ENCODE data around the gene CD276.
A peak's percentile ranks its signal among the peaks of the same experiment; 100 is the strongest.
"Not testable (repeated sequence)": the region's sequence is repeated elsewhere in the genome, so short reads cannot be mapped to it uniquely, and the experiment has no call there.

CD276 gene

DNA sequence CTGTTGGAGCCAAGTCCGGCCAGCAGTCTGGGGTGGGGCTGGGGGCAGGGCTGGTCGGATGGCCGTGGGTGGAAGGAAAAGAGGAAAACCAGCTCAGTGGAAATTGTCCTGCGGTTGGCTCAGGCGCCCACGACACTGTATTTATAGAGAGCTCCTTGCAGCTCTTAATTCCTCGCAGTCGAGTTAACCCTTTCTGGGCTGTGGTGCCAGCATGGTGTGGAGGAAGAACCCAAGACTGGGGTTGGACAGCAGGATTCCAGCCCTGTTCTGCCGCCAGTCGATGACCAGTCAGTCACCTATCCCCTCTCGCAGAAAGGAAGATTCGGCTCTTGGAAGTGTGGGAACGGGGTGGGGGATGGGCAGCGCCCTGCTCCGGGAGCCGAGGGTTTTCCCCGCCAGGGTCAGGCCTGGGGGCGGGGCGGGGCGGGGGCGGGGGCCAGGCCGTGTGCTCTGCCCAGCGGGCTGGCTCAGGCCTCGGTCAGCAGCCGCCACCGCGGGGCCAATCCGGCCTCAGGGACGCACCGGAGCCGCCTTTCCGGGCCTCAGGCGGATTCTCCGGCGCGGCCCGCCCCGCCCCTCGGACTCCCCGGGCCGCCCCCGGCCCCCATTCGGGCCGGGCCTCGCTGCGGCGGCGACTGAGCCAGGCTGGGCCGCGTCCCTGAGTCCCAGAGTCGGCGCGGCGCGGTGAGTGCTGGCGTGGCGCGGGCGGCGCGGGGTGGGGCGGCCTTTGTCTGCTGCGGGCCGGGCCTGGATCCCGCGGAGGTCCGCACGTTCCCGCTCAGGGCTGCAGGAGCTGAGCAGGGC is at the start of gene CD276:
Gene CD276, plus strand, starts transcription at position 607 of the 804 bp plus-strand sequence. CDS start 15,257 bp downstream, outside the sequence.
- no peak for DNase-seq (ENCODE audit: low read depth in 2 of 2)

DNA sequence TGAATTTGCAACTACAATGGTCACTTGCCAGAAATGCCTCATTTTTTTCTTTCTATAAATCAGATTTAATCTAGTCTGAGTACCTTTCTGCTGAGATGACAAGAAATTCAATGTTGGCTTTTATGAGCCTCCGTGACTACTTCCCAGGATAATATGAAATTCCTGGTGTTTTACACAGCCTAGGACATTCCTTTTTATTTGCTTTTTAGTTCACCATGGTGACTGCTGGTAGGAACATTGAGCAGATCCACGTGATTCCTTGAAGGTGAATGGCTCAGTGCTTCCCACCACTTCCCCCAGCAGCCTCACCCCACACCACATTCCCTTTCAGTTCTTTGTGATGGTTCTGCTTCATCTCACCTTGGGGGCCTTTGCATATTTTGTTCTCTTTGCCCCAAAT is 46.7 kb upstream of the CD276 start:
- no peak for DNase-seq (ENCODE audit: low read depth in 2 of 2)

DNA sequence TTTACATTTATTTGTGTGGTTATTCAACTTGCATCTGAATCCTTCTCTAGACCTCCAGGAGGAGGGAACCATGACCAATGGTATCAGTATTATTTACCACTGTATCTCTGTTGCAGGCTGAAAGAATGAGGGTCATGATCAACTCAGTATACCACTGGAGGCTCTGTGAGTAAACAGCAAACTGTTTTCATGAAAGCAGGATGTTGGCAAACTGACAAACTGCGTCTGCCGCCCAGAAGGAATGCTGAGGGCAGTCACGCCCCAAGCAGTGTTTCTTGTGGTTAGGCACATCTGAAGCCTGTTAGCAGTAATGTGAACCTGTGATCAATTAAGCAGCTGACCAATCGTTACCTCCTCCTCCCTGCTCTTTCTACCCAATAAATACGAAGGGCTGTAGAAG is 44.7 kb upstream of the CD276 start:
- not testable (repeated sequence) for DNase-seq (ENCODE audit: low read depth in 2 of 2)

- DNase-seq (ENCODE audit: low read depth in 2 of 2), result no peak
Observed at GRCh38 chr15:73647259-73648013, 36.7 kb upstream of the CD276 start.

GRCh38 chr15:73648014-73648295 is 36.2 kb upstream of the CD276 start:
- DNase-seq (ENCODE audit: low read depth in 2 of 2), result no peak

GRCh38 chr15:73650416-73651126 is 33.6 kb upstream of the CD276 start:
- no peak for DNase-seq (ENCODE audit: low read depth in 2 of 2)

DNA sequence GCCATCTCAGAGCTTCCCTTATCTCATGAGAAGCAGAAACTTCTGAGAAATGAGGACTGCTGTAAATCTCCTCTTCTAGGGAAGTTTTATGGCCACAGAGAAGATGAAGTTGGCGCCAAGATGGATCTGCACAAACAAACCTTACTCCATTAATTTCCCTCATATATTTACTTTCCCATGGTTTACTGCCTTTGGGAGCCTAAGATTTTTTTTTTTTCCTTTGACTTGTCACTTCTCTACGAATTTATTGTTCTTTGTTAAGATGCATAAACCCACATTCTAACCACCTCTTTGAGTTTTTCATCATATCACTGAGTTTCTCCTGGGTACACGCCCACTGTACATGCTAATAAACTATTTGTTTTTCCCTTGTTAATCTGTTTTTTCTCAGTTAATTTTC is 29.5 kb upstream of the CD276 start:
- DNase-seq (ENCODE audit: low read depth in 2 of 2), result no peak

DNA sequence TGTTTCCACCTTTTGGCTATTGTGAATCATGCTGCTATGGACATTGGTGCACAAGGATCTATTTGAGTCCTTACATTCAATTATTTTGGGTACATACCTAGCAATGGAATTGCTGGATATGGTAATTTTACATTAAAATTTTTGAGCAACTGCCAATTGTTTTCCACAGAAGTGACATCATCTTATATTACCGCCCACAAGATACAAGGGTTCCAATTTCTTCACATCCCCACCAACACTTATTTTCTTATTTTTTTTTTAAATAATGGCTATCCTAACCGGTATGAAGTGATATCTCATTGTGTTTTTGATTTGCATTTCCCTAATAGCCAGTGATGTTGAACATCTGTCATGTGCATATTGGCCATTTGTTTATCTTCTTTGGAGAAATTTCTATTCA is 28.5 kb upstream of the CD276 start:
- no peak for DNase-seq (ENCODE audit: low read depth in 2 of 2)

DNA sequence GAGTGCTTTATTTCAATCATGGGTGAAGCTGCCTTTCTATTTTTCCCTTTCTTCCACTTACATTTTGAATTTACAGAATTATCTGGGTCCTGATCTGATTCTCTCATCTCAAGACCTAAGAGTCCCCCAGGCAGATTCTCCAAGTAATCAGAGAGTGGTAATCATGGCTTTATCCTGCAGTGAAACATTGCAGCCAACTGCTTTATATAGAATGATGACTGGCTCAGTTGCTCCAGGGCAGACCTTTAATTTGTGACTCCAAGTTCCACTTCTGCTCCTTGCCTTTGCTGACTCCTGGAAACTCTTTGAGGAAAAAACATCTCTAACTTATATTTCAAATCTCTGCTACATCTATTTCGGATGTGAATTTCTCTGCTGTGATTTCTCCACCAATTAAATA is 25.5 kb upstream of the CD276 start:
- DNase-seq (ENCODE audit: low read depth in 2 of 2), result no peak

- DNase-seq (ENCODE audit: low read depth in 2 of 2), result no peak
Observed at GRCh38 chr15:73660455-73660854, 23.7 kb upstream of the CD276 start.

- no peak for DNase-seq (ENCODE audit: low read depth in 2 of 2)
Observed at GRCh38 chr15:73674587-73674986, 9.6 kb upstream of the CD276 start.

DNA sequence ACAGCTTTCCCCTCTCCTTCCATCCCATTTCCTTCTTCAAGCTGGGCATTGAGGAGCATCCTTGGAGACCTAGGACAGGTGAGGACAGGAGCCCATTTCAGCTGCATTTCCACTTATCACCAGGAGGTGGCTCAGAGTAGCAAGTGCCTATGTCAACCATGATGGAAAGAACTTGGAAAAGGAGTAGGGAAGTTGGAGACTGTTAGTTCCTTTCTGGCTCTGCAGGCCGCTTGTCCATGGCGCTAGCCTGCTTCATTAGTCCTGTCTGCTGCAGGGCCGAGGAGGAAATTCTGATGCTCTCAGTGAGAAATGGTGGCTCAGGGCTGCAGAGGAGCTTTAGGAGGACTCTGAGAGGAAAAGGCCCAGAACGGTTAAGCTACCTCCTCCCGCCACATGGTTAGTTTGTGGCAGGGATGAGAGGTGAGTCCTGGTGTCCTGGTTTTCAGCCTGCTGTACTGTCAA is 7.0 kb upstream of the CD276 start:
- DNase-seq (ENCODE audit: low read depth in 2 of 2), result peak in 1 of 2 experiments; percentile 36

DNA sequence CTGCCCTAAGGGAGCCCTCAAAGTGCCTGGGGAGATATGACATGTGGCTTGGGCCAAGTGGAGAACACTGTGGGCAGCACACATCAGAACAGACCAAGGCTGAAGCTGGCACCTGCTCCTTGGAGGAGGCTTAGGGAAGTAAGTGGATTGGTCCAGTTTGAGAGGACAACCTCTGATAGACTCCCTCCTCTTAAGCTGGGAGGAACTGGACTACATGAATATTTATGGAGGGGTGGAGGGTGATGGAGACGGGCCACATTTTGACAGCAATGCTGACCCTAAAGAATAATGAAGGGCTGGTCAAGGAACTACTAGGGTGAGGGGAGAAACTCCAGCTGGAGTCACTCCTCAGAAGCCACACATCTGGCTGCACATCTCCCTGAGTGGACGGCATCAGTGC is 6.5 kb upstream of the CD276 start:
- DNase-seq (ENCODE audit: low read depth in 2 of 2), result no peak

DNA sequence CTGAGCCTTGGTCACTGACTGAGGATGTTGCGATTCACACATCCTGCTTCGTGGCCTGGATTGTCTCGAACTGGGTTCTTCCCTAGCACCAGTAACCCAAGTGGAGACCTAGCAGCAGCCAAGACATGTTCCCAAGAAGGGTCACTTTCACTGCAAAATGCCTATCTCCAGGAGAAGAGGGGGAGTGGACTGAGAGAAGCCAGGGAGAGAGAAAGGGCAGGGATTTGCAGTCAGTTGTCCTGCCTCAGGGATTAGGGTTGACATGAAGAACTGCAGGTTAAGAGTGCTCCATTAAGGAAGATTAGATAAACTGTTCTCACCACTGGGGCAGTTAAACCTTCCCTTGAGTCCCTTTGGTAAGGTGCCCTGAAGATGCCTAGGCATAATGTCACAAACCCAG is 5.7 kb upstream of the CD276 start:
- no peak for DNase-seq (ENCODE audit: low read depth in 2 of 2)

DNA sequence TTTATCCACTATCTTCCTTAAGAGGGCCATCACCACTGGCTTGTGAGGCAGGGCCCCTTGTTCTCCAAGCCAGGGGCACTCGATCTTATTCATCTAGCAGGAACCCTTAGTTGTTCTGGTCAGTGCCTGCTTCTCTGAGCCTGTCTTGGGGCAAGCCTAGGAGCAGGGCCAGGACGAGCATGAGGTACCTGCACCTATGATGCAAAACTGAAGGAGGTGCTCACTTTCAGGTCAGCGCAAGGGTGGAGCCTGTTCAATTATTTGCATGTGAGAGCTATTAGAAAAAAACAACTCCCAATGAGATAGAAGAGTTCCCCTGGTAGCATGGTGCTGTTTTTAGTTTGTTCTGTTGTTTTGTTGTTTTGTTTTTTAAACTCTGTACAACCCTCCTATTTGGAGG is 5.0 kb upstream of the CD276 start:
- DNase-seq (ENCODE audit: low read depth in 2 of 2), result no peak

DNA sequence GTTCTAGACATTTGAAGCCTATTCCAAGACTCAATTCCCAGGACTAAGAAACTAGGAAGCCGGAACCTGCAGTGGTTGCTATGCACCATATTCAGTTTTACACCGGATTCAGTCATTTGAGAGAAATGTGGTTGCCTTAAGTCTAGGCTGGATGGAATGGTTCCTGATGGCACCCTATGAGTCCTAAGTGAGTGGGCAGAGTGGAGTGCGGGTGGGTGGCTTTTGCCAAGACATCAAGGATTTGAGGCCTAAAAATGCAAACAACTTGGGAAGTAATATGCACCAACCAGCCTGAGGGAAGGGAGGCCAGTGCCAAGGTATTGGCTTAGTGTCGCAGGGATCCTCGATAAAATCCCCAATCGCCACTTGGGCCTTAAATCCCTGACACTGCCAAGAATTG is 4.2 kb upstream of the CD276 start:
- no peak for DNase-seq (ENCODE audit: low read depth in 2 of 2)

- no peak for DNase-seq (ENCODE audit: low read depth in 2 of 2)
Observed at GRCh38 chr15:73680549-73680948, 3.6 kb upstream of the CD276 start.

DNA sequence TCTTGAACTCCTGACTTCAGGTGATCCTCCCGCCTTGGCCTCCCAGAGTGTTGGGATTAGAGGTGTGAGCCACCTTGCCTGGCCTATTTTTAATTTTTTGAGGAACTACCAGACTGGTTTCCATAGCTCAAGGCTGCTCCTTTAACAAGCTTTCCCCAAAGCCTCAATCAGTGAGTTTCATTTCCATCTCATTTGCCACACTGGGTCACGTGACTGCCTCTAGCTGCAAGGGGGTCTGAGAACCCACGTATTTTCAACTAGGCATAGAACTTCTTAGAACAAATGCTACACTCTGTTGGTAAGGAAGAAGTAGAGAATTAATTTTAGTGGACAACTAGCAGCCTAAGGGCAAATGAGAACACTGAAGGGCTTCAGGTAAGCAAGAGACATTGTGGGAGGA is 3.1 kb upstream of the CD276 start:
- no peak for DNase-seq (ENCODE audit: low read depth in 2 of 2)

GRCh38 chr15:73681856-73682599 is 2.2 kb upstream of the CD276 start:
- DNase-seq (ENCODE audit: low read depth in 2 of 2), result no peak

DNA sequence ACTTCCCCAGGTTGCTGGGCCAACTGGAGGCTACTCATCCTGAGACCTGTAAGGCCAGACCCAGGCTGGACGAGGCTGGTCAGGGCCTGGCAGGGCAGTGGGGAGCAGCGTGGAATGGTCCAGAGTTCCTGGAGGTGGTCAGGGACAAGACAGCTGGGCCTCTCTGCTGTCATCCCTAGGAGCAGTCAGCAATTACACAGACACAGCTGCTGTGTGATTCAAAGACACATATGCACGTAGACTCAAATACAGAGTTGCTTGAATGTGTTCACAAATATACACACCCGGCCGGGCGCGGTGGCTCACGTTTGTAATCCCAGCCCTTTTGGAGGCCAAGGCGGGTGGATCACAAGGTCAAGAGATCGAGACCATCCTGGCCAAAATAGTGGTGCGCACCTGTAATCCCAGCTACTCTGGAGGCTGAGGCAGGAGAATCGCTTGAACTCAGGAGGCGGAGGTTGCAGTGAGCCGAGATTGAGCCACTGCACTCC is 1.5 kb upstream of the CD276 start:
- no peak for DNase-seq (ENCODE audit: low read depth in 2 of 2)

DNA sequence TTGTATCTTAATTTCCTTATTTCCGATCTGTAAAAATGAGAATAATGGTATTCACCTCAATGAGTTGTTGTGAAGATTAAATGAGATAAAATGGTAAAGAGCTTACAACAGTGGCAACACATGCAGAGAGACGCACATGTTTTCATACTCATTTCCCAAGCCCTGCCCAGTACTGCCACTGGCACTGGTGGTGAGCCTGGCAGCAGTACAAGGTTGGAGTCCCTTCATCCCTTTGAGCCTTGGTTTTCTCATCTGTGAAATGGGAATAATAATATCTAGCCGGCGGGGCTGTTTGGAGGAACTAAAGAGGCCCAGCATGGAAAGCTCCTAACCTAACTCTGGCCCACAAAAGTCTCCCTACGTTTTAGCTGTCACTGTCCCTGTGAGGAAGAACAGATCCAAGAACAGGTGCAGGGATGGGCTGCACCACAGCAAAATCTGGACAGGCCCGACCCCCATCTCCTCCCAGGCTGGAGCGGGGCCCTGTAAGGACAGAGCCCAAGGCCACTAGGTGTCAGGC is 866 bp upstream of the CD276 start:
- DNase-seq (ENCODE audit: low read depth in 2 of 2), result no peak

Data from fibroblast of skin of left quadriceps (primary cell).